KBM-7 (cell line): ENCODE results near the gene ABCB11.
A peak's percentile ranks its signal among the peaks of the same experiment; 100 is the strongest.

Experiments used
- DNase-seq: peaks from one replicate; pipeline ENCODE4 v3.0.0-alpha.2; 2015
- in situ Hi-C: fragments of 300-500 bp; cut with MboI; formaldehyde crosslinking; loops from 2 replicates; pipeline ENCODE4 v1.14.3; 2020; ENCODE audit warnings: low sequenced_read_pairs, low pct_unique_long_range_greater_than_20kb, mixed read lengths

The ABCB11 gene

DNA sequence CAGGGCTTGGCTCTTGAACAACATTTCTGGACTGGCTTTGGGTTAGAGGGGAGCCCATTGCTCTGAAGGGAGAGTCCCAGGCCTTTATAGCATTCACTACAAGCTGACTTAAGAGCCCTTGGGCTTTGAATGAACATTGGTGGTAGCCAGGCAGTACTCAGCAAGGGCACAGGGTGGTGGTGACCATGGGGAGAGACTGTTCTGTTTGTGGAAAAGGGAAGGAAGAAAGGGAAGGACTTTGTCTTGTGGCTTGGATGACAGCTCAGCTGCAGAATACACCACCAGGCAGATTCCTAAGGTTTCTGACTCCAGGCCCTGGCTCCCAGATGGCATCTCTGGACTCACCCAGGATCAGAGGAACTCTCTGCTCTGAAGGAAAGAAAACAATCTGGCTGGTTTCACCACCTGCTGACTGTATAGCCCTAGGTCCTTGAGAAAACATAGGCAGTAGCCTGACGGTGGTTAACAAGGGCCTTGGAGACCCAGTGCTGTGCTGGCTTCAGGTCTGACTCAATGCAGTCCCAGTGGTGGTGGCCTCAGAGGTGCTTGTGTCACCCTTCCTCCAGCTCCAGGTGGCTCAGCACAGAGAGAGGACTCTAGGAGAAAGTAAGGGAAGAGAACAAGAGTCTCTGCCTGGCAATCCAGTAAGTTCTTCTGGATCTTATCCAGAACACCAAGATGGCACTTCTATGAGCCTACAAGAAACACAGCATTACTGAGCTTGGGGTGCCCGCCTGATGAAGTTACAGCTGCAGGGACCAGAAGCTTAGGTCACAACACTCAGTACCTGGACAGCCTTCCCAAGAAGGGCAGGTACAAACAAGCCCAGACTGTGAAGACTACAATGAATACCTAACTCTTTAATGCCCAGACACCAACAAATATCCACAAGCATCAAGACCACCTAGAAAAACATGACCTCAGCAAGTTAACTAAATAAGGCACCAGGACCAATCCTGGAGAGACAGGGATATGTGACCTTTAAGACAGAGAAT is 16.4 kb upstream of the ABCB11 start:
- in situ Hi-C loops, result no loop called here
- no peak for DNase-seq

DNA sequence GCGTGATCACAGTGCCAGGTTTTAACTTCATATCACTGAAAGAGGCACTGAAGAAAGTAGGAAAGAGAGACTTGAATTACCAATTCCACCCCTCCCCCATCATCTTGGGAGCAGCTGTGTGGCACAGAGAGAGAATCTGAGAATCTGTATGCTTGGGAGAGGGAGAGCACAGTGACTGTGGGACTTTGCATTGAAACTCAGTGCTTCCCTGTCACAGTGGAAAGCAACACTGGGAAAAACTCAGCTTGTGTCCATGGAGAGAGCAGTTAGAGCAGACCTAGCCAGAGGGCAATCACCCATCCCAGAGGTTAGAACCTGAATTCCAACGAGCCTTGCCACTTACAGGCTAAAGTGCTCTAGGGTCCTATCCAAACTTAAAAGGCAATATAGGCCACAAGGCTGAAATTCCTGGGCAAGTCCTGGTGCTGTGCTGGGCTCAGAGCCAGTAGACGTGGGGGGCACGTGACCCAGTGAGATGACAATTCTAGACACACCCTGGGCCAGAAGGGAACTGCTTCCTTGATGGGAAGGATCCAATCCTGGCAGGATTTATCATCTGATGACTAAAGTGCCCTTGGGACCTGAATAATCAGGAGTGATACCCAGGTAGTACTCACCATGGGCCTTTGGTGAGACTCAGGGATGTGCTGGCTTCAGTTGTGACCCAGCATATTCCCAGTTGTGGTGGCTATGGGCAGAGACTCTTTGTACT is 15.5 kb upstream of the ABCB11 start:
- in situ Hi-C loops, result no loop called here
- no peak for DNase-seq

DNA sequence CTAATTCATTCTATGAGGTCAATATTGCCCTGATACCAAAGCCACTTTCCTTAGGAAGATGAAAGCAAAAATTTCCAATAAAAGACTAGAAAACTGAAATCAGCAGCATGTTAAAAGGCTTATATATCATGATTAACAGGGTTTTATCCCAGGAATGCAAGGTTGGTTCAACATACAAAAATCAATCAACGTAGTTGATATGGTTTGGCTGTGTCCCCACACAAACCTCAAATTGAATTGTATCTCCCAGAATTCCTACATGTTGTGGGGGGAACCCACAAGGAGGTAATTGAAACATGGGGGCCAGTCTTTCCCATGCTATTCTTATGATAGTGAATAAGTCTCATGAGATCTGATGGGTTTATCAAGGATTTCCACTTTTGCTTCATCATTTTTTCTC is 11.7 kb upstream of the ABCB11 start:
- in situ Hi-C loops, result no loop called here
- no peak for DNase-seq

DNA sequence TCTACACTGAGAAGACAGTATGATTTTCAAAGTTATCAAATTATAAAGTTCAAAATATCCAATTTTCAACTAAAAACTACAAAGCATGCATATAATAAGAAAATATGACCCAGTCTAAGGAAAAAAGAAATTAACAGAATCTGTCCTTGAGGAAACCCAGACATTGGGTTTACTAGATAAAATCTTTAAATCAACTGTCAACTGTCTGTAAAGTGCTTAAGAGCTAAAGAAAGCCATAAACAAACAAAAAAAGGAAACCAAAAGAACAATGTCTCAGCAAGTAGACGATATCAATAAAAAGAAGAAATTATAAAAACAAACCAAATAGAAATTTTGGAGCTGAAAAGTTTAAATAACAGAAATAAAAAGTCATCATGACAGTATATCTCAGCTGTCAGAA is 10.5 kb upstream of the ABCB11 start:
- in situ Hi-C loops, result no loop called here
- DNase-seq, result no peak

DNA sequence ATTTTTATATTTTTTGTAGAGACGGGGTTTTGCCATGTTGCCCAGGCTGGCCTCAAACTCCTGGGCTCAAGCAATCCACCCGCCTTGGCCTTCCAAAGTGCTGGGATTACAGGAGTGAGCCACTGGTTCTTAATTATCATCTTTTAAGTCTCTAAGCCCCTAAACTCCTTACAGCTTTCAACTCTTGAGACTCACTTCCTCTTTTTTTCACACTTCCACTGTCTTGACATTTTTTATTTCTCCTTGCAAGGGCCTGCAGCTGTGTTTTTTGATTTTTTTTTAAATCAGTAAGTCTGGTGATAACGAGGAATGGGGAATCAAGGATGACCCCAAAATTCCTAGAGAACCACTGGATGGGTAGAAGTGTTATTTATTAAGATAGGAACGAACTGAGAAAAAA is 8.6 kb upstream of the ABCB11 start:
- peak; percentile 67 for DNase-seq
- in situ Hi-C loops, result no loop called here

DNA sequence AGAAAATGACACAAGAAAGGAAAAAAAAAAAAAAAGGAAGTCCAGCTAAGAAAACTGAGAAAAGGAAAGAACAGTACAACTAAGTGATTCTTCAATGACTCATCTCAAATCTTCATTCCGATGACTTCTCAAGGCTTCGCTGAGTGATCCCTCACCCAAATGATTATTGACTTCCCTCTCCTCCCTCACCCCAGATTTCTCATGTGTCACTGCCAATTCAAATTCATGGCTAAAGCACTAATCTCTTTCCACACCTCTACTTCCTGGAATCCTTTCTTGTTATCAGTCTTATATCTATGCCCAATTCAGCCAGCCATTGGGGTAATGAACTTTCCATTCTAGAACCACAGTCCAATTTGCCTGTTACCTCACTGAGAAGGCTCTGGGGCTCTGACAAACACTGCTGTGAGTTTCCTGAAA is 7.2 kb upstream of the ABCB11 start:
- in situ Hi-C loops, result no loop called here
- peak; percentile 67 for DNase-seq

DNA sequence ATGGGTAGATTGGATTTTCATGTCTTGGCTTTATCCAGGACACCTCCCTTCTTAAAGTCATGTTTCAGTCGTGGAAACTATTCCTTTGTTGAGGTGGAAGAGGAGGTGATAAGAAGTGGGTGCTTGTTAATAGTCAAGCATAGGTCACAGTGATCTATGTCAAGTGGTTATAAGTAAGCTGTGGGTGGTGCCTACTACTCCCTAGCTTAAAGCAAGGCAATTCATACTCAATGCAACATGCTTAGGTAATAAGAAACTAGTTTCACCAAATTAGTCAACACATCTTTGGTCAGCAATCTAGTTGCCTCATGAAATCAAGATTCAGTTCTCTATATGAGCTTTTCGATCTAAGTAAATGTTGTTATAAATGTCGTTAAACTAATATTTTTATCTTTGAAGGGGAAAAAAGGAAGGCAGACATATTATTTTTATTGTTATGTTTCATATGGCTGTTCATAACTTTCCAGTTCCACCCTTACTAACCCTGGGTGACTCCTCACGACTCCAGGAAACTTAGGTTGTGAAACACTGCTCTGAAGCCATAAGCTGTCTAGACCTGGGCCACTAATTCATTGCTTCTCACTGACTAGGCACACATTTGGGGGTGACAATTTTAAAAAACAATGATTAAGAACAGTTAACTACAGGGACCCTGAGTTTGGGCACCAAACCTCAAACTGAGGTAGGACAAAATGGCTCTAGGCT is 5.8 kb upstream of the ABCB11 start:
- in situ Hi-C loops, result no loop called here
- no peak for DNase-seq

DNA sequence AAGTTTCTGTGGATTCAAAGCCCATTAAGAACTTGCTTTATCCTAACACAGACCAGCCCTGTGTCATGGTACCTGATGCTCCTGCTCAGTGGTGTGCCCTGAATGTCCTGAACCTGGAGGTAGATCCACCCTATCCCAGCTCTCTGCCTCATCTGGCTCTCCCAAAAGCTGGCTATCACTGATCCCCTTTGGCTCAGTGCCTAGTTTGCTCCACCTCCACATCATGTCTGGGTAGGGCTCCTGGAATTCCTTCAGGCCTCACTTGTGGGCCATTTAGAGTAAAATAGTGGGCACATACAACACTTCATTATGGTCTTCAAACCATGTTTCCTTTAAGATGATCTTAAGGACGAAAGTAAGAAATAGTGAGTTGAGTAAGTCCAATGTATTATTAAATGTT is 4.8 kb upstream of the ABCB11 start:
- no peak for DNase-seq
- in situ Hi-C loops, result no loop called here

DNA sequence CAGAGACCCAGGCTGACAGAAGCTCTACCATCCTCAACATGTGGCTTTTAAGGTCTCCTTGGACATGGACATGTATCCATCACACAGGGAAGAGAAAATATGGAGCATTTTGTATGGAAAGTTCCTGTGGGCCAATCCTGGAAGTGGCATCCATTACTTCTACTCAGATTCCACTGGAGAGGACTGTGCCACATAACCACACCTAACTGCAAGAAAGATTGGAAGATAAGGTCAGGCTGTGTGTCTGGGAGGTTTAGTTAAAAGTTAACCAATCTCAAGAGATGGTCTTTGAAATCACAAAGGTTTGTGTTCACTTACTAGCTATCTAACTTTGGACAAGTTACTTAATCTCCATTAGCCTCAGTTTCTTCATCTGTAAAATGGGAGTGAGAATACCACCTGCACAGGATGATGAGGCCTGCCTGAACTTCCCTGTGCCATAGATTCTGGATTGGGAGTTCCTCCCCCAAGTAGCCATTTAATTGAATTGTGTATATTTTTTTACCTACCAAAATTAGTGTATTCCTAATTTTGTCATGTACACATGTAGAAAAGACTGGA is 3.9 kb upstream of the ABCB11 start:
- DNase-seq, result no peak
- in situ Hi-C loops, result no loop called here

DNA sequence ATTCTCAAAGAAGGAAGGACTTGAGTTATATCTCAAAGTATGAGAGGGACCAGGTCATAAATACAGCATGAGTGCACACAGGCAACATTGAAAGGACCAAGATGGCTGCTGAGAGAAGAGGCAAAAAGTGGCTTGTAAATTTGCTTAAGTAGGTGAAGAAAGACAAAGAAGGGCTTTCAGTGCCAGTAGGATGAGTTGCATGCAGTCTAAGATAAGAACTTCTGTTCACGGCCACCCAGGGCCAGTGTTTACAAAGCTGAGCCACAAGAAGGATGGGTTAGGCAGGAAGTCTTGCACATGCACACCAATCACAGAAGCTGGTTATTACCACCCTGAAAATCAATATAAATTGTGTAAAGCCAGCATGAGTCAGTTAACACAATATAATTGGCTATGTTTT is 3.1 kb upstream of the ABCB11 start:
- in situ Hi-C loops, result no loop called here
- peak; percentile 26 for DNase-seq

DNA sequence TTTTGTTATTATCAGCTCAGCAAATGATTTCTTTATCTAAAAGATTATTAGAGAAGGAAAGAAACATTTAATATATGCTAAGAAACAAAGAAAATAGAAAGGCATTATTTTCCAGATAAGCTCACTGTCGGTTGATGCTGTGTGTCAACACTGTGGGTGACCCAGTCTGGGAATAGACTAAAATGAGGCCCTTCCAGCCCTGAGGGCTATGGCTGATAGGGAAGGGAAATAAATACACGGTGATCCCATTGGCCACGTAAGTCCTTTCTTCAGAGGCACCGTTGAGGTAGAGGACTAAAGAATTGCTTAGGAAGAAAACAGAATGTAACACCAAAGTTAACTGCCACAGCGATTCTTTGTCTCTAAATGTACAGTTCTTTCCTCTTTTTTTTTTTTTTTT is 1.8 kb downstream of the ABCB11 start:
- DNase-seq, result no peak
- in situ Hi-C loops, result no loop called here

DNA sequence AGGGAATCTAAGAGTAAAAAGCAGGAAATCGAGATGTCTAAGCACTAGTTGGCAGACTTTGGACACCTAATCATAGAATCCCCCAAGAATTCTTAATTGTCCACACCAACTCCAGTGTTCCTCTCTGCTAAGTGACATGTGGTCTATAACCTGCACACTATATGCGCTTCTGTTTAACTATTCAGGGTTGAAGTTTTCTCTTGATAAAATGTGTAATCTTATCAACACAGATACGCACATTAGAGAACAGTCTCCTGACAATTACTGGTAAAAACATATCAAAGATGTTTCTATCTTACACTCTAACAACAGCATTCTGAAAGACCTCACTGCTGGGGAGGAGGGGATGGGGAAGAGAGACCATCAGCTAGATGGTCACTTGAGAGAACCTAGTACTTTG is 3.9 kb downstream of the ABCB11 start:
- no peak for DNase-seq
- in situ Hi-C loops, result no loop called here

DNA sequence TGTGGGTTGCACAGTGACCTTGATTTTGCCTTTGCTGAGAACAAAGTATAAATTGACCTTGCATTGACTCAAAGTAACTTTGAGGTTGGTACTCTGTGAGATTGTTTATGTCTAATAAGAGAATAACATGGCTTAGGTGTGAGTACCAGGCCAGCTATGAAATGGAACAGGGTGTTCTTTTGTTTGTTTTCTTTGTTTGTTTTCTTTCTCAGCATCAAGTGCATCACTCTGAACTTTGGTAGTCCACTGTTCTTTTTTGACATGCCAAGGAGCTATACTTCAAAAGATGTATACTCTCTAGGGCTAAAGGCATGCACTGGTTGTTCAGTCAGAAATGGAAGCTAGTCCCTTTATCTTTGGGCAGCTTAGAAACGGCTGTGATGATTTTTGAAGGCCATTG is 5.1 kb downstream of the ABCB11 start:
- in situ Hi-C loops, result no loop called here

DNA sequence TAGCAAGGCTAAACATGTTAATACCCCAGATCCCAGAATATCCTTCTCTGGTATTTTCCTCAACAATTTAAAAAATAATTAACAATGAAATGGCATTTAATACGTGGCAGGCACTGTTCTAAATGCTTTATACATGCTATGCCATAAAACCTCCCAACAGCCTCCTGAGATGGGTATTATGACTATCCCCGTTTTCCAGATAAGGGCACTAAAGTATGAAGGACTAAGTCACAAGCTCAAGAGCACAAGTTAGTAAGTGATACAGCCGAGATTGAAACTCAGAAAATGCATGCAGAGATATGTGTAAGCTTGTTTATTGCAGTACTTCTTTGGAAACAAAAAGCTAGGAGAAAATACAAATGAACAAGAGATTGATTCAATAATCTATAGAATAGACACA is 8.0 kb downstream of the ABCB11 start:
- no peak for DNase-seq
- in situ Hi-C loops, result no loop called here

More for the DNA sequence above, 5.1 kb downstream of the ABCB11 start:
- no peak for DNase-seq

DNA sequence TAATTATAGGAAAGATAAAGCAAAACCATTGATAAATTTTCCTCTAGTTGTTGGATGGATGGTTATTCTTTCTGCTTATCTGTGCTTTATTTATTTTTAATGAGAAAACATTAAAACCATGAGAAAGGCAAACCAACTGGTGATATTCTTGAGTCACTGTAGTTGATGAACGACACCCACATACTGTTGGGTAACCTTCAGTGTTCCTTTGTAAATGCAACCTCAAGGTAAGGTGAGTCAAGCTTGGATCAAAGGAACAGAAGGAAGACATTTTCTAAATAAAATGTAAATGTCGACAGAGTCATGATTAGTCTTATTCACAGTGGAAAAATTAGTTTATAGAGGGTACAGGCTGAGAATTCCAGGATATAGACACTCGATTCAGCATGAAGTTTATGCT is 12.7 kb downstream of the ABCB11 start:
- in situ Hi-C loops, result no loop called here
- no peak for DNase-seq

DNA sequence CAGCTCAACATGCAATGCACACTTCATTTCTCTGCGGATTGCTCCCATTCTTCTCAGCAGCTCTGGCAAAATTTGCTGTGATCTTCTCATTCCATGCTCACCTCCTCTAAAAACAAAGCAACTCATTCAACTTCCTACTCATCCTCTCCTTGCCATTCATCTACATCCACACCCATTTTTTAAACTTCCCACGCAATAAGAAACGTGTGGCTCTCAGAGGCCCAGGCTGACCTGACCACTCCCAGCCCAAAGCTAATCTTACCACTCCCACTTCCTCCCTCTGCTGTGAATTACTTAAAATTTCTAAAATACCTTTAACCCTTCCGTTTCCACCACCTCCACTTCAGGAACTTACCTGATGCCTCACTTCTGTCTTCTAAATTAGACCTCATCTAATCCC is 15.2 kb downstream of the ABCB11 start:
- in situ Hi-C loops, result no loop called here
- DNase-seq, result no peak

DNA sequence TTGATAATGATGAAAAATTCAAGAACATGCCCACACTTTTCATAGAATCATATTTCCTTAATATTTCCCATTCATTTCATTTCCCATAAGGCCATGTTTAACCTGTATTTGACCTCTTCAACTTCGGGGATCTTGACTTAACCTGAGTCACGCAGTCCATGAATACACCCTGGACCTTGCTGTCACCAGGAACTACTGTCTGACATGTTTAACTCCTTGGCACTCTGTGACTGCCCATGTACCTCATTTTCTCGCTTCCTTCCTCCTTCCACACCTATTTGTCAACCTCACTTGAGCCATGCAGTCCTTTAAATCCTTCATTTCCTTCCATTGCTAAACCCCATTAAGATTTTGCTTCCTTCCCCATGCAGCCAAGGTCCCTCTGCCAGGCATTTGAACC is 16.3 kb downstream of the ABCB11 start:
- in situ Hi-C loops, result no loop called here

DNA sequence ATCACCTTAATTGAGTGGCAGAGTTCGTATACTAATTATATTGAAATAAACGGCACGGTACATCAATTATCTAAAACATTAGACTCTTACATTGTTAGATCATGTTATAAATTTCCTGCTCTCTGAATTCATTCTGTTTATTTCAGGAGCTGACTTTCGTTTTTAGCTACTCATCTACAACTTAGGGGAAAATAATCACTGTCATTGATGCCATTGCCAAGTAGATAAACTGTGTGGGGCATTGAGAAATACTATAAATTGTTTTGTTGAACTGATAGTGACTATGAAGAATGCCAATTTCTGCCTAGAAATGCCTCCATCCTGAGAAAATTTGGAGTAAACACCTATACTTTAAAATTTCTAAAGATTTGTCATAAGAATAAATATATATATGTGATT is 17.5 kb downstream of the ABCB11 start:
- no peak for DNase-seq
- in situ Hi-C loops, result no loop called here

More for the DNA sequence above, 16.3 kb downstream of the ABCB11 start:
- DNase-seq, result no peak

DNA sequence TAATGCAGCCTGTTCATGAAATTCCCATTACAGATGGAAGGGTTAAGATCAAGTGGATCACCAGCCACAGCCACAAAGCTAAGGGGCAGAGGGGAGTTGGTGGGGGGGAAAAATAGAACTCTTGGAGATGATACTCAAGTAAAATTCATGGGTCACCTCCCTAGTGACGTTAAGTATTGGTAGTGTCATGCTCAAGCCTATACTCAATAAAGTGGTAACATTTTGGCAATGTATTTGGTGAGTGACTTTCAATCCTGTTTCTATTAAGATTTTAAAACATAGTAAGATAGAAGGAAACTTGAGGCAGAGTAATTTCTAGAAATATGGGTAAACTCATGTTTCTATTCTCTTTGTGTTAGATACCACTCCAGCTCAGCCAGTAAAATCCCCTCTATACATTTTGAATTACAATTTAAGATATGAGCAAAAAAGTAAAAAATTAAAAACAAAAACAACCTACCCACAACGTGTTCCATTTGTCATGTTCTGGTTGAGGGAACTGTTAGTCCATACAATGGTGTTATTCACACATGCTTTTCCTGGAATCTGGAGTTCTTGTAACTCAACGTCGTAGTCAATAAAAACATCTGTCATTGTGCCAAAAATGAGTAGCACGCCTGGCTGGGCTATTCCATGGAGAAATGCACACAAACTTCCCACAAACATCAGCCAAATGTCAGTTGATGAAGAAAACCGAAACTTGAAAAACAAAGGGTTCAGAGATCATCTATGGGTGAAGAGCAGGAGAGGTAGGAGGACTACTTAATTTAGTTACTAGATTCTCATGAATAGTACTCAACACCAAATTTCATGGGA is 18.1 kb downstream of the ABCB11 start:
- no peak for DNase-seq
- in situ Hi-C loops, result no loop called here
